ENCODE data around the gene TAAR6.

DNA sequence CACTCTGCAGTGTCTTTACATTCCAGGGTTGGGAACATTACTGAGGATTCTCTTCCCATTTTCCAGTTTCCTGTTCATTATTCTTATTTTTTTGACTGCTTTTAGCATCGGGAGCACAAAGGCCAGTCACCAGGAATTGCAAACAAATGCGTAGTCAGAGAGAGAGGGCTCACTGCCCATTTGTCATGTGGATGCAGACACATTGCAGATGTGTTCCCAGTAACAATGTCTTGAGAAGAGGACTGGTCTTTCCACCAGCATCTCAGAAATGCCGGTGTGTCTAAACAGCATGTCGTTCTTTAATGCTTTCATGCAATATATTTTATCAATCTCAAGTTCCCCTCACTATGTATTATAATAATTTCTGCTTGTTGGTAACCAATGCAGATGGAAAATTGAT is 952 bp upstream of the TAAR6 start:
- TF ChIP-seq, protein P1, sequence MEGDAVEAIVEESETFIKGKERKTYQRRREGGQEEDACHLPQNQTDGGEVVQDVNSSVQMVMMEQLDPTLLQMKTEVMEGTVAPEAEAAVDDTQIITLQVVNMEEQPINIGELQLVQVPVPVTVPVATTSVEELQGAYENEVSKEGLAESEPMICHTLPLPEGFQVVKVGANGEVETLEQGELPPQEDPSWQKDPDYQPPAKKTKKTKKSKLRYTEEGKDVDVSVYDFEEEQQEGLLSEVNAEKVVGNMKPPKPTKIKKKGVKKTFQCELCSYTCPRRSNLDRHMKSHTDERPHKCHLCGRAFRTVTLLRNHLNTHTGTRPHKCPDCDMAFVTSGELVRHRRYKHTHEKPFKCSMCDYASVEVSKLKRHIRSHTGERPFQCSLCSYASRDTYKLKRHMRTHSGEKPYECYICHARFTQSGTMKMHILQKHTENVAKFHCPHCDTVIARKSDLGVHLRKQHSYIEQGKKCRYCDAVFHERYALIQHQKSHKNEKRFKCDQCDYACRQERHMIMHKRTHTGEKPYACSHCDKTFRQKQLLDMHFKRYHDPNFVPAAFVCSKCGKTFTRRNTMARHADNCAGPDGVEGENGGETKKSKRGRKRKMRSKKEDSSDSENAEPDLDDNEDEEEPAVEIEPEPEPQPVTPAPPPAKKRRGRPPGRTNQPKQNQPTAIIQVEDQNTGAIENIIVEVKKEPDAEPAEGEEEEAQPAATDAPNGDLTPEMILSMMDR (IDR thresholded peaks at IDR 0.05), result no peak
- no peak for TF ChIP-seq POLR2A (IDR thresholded peaks at IDR 0.05)
